Colonic mucosa (tissue), 4 donors: Measurements from ENCODE around the gene NAA35. TPM values are rescaled to one million over a fixed set of nuclear protein-coding genes. Genes with fewer than 3 reads are reported as not detected.
A peak's percentile ranks its signal among the peaks of the same experiment; 100 is the strongest.

Source experiments
- DNase-seq: peaks from one replicate; pipeline ENCODE4 v3.0.0-alpha.2; 2020
- H3K27ac ChIP-seq: fragments of 200-600 bp; one replicate; pipeline ENCODE4 v1.8.0; 2021
- H3K27me3 ChIP-seq: fragments of 200-600 bp; one replicate; pipeline ENCODE4 v1.8.0; 2021
- H3K36me3 ChIP-seq: fragments of 200-600 bp; one replicate; pipeline ENCODE4 v1.8.0; 2021
- H3K4me1 ChIP-seq: fragments of 200-600 bp; one replicate; pipeline ENCODE4 v1.8.0; 2021; ENCODE audit warnings: mild to moderate bottlenecking
- H3K4me3 ChIP-seq: fragments of 200-600 bp; one replicate; pipeline ENCODE4 v1.8.0; 2021
- H3K9ac ChIP-seq, 2 donors: one replicate each; pipeline ENCODE4 v1.7.0; 2013; ENCODE audit warnings: control low read depth in 2 of 2, low read depth in 2 of 2, low read length in 2 of 2
- H3K9me3 ChIP-seq: fragments of 200-600 bp; one replicate; pipeline ENCODE4 v1.8.0; 2021
- CTCF ChIP-seq: fragments of 200-600 bp; IDR thresholded peaks from one replicate; pipeline ENCODE4 v1.8.0; 2022; ENCODE audit warnings: antibody characterized with exemption, mild to moderate bottlenecking
- intact Hi-C: fragments of 100-400 bp; cut with DNase I; formaldehyde crosslinking; loops from one replicate; pipeline ENCODE4 v1.14.1; 2022
- total RNA-seq, 2 donors: library from RNA; stranded (reverse); fragmentation: NEBNext Ultra II Directional in 1 of 2; extraction: Animal tissue kit (Norgen Biotek cat#: 25700) in 1 of 2; gene quantifications; one replicate each; pipeline ENCODE4 v1.2.1, GENCODE V29; 2021
- donor health status: healthy.
- donor health status: DM: no; HTN: no; CAD: no.
- donor health status: DM: no; HTN: no; CAD: no.

The NAA35 gene
- total RNA-seq, 2 donors from 2014 or later = 29.2 to 40.2 TPM

- Histone ChIP-seq H3K9ac (peak overlapping the region in 1 of 2 donors; percentile 46), H3K27me3 (no peaks in the 10 kb centered on the region), H3K9me3 (no peaks in the 10 kb centered on the region), H3K36me3 (no peaks in the 10 kb centered on the region), H3K4me1 (peaks cover 14% of the 10 kb centered on the region), H3K4me3 (peak overlapping the region; percentile 97), H3K27ac (peak overlapping the region; percentile 80)
- no peak for DNase-seq
- intact Hi-C loops = no loop called here
- TF ChIP-seq CTCF = no peak
Measured at GRCh38 chr9:85940275-85940831, 593 bp upstream of the NAA35 start.

- peaks cover 14% of the 10 kb centered on the region for H3K4me1 ChIP-seq
- H3K27ac ChIP-seq = peak overlapping the region; percentile 93
- H3K9ac ChIP-seq = peak overlapping the region; percentile 94 to 97
- no peaks in the 10 kb centered on the region for H3K9me3 ChIP-seq
- DNase-seq = no peak
- intact Hi-C loops = no loop called here
- no peak for TF ChIP-seq CTCF
- no peaks in the 10 kb centered on the region for H3K36me3 ChIP-seq
- no peaks in the 10 kb centered on the region for H3K27me3 ChIP-seq
- peak overlapping the region; percentile 97 for H3K4me3 ChIP-seq
Measured at GRCh38 chr9:85941622-85941940, 635 bp downstream of the NAA35 start.

GRCh38 chr9:85941966-85942912 lies 1.3 kb downstream of the NAA35 start:
- H3K9me3 ChIP-seq = no peaks in the 10 kb centered on the region
- peaks cover 14% of the 10 kb centered on the region for H3K4me1 ChIP-seq
- no peaks in the 10 kb centered on the region for H3K36me3 ChIP-seq
- peak overlapping the region; percentile 97 for H3K4me3 ChIP-seq
- DNase-seq = peak; percentile 42
- H3K27ac ChIP-seq = peak overlapping the region; percentile 93
- H3K9ac ChIP-seq = peak overlapping the region; percentile 94 to 97
- no peaks in the 10 kb centered on the region for H3K27me3 ChIP-seq
- intact Hi-C loops = no loop called here
- no peak for TF ChIP-seq CTCF

GRCh38 chr9:85942913-85943709 lies 2.2 kb downstream of the NAA35 start:
- Histone ChIP-seq H3K4me3 (no peak overlapping the region), H3K4me1 (peaks cover 14% of the 10 kb centered on the region), H3K27me3 (no peaks in the 10 kb centered on the region), H3K27ac (peak overlapping the region; percentile 93), H3K9me3 (no peaks in the 10 kb centered on the region), H3K9ac (no peak overlapping the region), H3K36me3 (no peaks in the 10 kb centered on the region)
- TF ChIP-seq CTCF = no peak
- intact Hi-C loops = no loop called here
- no peak for DNase-seq

GRCh38 chr9:85943757-85944430 lies 2.9 kb downstream of the NAA35 start:
- Histone ChIP-seq H3K36me3 (no peaks in the 10 kb centered on the region), H3K27me3 (no peaks in the 10 kb centered on the region), H3K9ac (no peak overlapping the region), H3K4me1 (peaks cover 14% of the 10 kb centered on the region), H3K4me3 (no peak overlapping the region), H3K9me3 (no peaks in the 10 kb centered on the region), H3K27ac (no peak overlapping the region)
- no peak for DNase-seq
- no peak for TF ChIP-seq CTCF
- intact Hi-C loops = no loop called here
